GM19239 (cell line): ENCODE results near the gene ERMN.
A peak's percentile ranks its signal among the peaks of the same experiment; 100 is the strongest.

Experiments
- DNase-seq: peaks from one replicate; pipeline ENCODE4 v3.0.0; 2011; ENCODE audit warnings: low spot score; ENCODE audit not compliant: insufficient read length
- FAIRE-seq: peaks from 2 replicates; lab custom pipeline; 2011; peaks lifted over from hg19 to GRCh38; lab: Jason Lieb, UNC

The ERMN gene

DNA sequence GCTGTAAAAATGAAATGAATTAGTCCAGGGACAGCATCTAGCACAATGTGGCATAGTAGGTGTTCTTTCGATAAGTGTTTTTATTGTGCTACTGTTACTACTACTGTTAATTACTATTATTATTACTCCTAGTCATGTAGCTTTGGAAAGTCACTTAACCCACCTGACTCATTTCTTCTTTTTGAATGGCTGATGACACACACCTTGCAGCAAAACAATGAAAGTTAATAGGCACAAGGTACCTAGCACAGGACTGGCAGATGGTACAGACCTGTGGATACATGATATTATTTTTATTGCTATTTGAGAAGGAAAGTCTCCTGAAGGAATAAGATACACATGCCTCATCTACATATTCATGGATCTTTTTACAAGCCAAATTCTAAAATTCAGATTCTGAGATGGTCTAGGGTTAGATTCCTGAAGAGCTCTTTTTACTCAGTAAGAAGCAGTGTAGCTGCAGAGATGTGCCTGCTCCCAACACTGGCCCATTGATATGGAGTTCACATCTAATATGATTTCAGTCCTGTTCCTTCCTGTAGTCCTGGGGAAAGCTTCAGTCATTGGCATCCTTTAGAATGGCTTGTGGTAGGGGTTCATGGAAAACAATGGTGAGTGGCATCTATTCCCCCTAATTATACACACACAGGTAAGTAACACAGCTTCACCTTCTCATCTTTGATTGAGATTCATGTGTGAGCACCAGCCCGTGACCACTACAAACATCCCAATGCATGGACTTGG, 7.9 kb upstream of the ERMN start:
- FAIRE-seq (peak; percentile 72), DNase-seq (no peak)

- FAIRE-seq (no peak), DNase-seq (no peak)
These were observed 3.9 kb upstream of the ERMN start for GRCh38 chr2:157329524-157329923.

DNA sequence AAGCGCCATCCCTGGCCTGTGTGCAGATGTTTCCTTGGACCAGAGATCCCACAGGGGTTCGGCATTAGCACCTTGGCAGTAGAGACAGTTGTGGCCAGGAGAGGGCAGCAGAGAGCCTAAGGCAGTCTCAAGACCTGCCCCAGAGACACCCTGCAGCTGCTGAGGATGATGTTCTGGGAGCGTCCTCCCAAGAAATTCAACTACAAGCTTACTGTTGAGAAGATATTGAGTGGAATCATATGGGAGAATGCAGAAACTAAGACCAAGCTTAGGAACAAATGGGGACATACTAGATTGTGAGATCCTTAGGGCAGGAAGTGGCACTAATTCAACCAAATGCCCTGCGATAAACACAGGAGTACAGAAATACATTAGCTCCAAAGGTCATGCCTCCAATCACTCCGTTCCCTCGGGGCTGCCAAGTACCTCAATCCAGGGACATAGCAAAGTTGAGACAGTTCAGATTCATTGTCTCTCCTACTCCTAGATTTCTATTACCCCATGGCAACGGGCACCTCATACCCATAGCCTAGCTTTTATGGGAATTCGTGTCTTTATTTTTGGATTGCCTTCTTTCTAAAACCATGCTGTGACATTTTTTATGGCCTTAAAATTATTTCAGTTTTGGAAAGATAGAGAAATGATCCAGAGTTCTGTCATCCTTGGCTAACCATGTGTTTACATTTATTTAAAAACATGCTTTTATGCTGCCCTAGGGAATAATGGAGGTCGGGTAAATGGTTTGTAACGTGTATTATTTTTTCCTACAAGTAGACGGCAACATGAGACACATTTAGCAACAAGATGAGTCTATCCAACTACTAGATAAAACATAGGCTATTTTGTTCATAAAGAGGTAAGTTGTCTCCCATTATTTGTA, 2.2 kb upstream of the ERMN start:
- DNase-seq (peak; percentile 56), FAIRE-seq (peak; percentile 98)

GRCh38 chr2:157327200-157327599, 1.6 kb upstream of the ERMN start:
- no peak for FAIRE-seq
- no peak for DNase-seq

DNA sequence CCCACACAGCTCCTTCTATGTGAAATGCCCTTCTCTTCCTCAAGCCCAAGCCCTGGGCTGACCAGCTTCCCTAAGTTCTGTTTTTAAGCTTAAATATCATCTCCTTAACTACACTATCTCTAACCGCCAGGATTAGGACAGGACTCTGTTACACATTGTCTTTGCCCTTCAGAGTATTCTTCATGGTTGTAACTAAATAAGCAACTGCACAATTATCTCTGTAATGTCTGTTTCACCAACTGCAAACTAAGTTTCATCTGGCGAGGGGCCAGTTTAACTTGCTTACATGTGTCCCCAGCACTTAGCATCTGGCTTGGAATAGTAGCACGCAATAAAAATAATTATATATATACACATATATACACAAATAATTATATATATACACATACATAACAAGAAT, 1.1 kb upstream of the ERMN start:
- FAIRE-seq (no peak), DNase-seq (no peak)

DNA sequence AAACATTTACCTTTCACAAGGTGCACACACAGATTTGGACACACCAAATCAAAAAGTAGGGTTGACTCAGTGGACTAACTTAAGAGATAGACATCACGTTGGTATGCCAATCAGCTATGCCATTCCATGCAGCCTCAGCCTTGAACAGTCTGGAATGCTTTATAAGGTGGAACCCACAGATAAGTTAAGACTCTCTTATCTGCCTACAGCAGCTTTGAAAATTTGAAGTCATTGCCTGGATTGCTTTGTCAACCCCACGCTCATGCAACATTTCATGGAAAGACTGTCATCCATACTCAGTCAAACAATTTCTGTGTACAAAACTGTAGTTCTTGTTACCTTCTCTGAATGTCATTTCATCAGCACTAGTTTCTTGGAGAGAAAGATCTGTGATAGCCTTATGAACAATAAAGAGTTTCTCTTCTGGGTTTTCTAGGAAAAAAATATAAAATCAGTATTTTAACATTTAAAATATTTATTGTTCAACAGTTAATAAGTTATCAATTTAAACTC, 1.2 kb downstream of the ERMN start:
- DNase-seq (no peak), FAIRE-seq (no peak)

GRCh38 chr2:157322432-157322831, 3.2 kb downstream of the ERMN start:
- DNase-seq (no peak), FAIRE-seq (no peak)

DNA sequence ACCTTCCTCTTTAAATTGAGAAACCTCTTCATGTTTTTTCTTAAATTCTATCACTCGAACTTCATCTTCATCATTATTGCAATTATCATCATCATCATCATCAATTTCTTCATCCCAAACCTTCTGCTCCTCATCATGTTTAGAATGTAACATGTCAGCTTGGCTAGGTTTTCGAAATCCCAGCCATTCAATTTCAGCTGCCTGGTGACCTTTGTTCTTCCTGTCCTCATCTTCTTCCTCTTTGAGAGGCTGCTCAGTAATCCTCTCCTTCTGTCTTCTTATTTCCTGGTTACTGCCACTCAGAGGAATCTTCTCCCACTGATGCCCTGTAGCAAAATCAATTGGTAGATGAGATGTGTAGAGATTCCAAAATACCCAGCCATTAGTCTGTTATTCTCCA, 4.2 kb downstream of the ERMN start:
- no peak for FAIRE-seq

DNA sequence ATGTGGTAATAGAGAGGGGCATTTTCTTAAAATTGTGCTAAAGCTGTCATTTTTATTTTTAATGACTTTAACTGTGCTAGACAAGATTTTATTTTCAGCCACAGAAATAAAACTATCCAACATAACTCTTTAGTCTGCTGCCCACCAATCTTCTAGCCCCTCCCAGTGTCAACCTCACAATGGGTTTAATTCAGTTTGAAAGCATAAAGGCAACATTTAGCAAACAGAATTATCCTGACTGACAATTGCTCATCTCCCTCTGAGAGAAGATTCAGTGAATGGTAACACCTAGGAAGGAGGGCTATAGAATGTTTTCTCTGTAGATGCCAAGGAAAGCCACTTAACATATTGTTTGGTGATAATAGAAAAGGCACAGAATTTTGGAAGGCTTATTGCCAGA, 5.2 kb downstream of the ERMN start:
- DNase-seq (no peak), FAIRE-seq (no peak)

More for the DNA sequence above, 4.2 kb downstream of the ERMN start:
- no peak for DNase-seq

DNA sequence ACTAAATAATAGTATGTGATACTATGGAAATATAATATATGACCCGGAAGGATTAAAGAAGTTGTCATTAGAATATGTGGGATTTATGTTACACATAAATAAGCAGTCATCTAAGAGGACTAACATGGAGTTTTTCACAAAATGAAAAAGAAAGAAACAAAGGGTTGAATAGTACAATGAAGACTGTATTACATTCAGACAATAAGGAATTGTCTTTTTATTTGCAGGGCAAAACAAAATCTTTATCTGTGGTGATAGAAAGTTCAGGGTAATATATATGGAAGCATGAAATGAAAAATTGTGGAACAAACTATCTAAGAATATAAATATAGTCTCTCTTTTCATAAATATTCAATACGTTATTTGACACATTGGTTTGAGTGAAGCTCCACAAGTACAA, 5.8 kb downstream of the ERMN start:
- FAIRE-seq = no peak
- DNase-seq = no peak

DNA sequence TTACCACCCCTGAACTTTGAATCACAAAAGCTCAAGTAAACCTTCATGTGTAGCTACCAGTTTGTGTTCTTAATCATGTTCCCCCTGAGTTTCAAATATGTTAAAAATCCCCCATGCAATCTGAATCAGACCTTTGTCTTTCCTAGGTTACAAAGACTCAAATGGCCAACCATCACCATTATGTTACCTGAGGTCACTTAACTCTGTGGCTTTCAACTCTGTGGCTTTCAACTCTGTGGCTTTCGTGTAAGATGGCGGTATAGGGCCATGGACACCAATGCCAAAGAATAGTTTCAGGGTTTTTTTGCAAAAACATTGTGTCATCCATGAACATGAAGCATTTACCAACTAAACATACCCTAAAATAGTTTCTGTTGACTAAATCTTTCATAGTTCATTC, 6.7 kb downstream of the ERMN start:
- FAIRE-seq = no peak

DNA sequence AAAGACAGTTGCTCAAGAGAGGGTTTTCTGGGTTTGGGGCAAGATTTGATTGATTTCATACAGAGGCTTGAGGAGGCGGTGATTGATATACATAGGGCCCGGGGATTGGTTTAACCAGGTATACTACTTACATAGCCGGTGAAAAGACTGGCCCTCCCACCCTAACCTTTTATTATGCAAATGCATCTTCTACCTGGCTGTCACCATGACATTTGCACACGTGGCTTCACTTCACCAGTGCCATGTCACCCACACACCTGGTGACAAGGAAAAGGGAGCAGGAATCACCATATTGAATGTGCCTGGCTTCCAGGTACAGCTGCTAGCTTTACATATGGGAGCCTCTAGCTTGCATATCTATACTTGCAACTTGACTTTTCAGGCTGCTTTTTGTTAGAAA, 9.7 kb downstream of the ERMN start:
- DNase-seq = no peak
- FAIRE-seq = no peak

More for the DNA sequence above, 6.7 kb downstream of the ERMN start:
- DNase-seq = no peak

DNA sequence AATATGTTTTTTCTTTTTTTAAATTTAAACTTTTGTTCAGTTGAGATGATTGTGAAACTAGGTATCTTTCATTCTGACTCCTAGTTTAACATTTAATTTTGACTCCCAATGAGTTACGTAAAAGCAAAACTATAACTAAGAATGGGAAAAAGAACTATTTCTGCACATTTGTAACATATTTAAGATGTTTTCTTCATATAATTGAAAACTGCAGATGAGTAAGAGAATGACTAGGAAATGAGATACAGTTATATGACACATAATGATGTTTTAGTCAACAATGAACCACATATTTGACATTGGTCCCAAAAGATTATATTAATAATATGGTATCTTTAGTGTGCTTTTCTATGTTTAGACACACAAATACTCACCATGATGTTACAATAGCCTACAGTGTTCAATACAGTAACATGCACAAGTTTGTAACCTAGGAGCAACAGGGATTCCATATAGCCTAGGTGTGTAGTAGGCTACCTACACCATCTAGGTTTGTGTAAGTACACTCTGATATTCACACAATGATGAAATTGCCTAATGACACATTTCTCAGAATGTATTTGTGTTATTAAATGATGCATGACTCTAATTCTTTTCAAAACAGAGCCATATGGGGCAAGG, 12.6 kb downstream of the ERMN start:
- DNase-seq = no peak
- FAIRE-seq = peak; percentile 26

GRCh38 chr2:157311706-157312105, 13.9 kb downstream of the ERMN start:
- FAIRE-seq (no peak), DNase-seq (no peak)

DNA sequence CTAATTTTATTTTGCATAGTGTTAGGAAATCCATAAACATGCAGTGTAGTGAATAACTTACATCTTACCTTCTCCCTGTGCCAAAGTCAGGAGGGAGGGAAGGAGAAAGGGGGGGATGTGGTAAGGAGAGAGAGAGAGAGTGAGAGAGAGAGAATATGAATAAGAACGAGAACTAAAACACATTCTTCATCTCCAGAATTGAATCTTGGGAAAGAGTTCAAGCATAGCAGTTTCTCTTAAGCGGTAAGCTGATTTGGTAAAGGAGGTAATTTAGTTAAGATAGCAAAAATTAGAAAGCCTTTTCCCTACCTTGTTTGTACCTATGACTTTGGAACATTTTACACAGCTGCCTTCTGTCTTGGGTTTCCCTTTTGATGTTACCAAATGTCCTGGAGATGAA, 15.7 kb downstream of the ERMN start:
- FAIRE-seq (no peak), DNase-seq (no peak)

GRCh38 chr2:157307021-157307420, 18.6 kb downstream of the ERMN start:
- peak; percentile 49 for FAIRE-seq
- no peak for DNase-seq

DNA sequence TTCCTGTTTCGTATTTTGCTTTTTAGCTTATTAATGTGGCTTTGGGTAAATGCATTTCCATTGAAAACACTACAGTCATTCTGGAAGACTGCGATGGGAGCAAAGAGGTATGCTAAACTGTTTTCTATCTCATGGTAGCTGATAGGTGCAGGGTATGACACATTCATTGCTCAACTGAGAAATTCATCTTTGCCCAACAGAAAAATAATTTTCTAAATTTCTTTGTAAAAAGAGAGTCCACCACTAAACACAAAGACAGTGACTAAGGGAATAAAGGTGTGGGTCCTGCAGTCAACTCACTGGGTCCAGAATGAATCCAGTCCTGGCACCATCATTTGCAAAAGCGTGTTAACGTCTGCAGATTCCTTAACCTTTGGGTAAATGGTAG, 19.9 kb downstream of the ERMN start:
- FAIRE-seq (peak; percentile 28), DNase-seq (no peak)

DNA sequence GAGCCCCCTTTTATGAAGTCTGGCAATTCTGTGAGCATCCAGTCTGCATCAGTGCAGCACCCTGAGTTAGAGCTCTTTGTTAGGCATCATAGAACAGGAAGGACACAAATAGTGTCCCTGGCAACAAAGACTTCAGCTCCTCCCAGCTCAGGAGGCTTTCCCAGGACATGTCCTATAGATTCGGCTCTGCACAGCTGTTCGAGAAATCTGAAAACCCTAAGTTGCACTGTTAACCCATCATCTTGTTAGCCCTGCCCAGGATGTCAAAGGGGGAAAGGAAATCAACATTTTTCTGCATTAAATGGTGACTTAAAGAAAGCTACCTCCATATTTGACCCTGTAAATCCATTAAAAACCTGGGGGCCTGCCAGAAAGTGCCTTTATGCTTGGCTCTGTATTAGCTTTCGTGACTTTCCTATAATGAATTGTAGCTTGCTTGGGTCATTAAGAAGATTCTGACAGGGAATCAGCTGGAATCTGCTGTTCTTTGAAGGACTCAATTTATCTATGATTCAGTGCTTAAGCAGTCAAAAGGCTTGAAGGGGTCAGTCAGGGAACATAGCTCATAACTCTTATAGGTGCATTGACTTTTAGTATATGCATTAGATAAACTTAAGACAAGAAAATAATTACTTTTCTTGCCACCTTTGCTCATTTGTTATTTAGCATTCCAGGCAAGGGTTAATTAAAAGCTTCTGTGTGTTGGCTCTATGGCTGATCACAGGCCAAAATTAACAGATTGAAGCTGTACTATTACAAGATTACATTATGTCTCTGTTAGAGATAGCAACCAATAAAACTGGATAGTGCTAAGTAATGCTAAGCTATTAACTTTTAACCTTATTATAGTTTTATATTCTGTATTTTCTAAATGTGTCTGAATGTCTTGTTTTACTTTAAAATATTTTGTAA, 20.6 kb downstream of the ERMN start:
- FAIRE-seq = no peak
- DNase-seq = no peak

GRCh38 chr2:157303612-157304011, 22.0 kb downstream of the ERMN start:
- no peak for FAIRE-seq
- DNase-seq = no peak
